ES-I3 (cell line): ENCODE data around the gene CD69.
"Not testable (repeated sequence)": the region's sequence is repeated elsewhere in the genome, so short reads cannot be mapped to it uniquely, and the experiment has no call there.

Experiments
- H3K36me3 ChIP-seq: 2 replicates; pipeline ENCODE4 v1.6.1; 2013; ENCODE audit warnings: mild to moderate bottlenecking, low read length, control low read depth, moderate library complexity; ENCODE audit not compliant: insufficient read depth
- H3K4me1 ChIP-seq: 2 replicates; pipeline ENCODE4 v1.6.1; 2013; ENCODE audit warnings: mild to moderate bottlenecking, control low read depth, low read length; ENCODE audit not compliant: insufficient read depth
- H3K9ac ChIP-seq: 2 replicates; pipeline ENCODE4 v1.6.1; 2013; ENCODE audit warnings: low read depth, mild to moderate bottlenecking, low read length, moderate library complexity
- H3K9me3 ChIP-seq: 2 replicates; pipeline ENCODE4 v1.6.1; 2013; ENCODE audit warnings: mild to moderate bottlenecking, low read length, moderate library complexity; ENCODE audit not compliant: control insufficient read depth, insufficient read depth

CD69 gene

GRCh38 chr12:9727813-9728212 lies 32.9 kb downstream of the CD69 start:
- no peaks in the 10 kb centered on the region for H3K4me1 ChIP-seq
- H3K9me3 ChIP-seq, result 0 out of 2 replicates have a peak, but pooled peaks cover 2% of the 10 kb centered on the region
- H3K36me3 ChIP-seq, result no peaks in the 10 kb centered on the region
- no peak overlapping the region for H3K9ac ChIP-seq

DNA sequence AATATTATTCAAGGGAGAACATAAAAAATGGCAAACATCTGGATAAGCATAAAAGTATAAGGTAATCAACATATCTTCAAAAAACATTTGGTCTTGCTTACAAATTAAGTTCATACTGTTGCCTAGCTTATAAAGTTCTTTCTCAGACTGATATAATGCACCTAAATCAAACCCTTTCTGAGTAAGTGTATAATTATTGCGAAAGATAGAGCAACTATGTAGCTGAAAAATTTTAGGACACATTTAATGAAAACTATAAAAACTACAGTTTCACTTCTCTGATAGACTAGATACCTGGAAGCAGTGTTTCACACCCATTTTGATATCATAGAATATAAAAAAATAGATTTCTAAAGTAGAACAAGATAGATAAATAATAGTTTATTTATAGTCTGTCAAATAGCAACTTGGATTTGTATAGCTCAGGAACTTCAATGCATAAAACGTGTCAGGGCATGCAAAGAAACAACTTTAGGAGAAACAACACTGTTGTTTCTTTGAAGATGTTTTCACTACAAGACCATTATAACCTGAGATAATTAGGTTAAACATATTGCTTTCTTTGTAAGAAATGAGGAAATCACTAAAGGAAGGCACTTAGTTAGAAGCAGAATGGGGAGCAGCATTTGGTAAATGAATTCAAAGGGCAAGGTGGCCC lies 35.4 kb downstream of the CD69 start:
- Histone ChIP-seq H3K9ac (no peak overlapping the region), H3K4me1 (0 out of 2 replicates have a peak, but pooled peaks cover 7% of the 10 kb centered on the region), H3K9me3 (0 out of 2 replicates have a peak, but pooled peaks cover 2% of the 10 kb centered on the region)

DNA sequence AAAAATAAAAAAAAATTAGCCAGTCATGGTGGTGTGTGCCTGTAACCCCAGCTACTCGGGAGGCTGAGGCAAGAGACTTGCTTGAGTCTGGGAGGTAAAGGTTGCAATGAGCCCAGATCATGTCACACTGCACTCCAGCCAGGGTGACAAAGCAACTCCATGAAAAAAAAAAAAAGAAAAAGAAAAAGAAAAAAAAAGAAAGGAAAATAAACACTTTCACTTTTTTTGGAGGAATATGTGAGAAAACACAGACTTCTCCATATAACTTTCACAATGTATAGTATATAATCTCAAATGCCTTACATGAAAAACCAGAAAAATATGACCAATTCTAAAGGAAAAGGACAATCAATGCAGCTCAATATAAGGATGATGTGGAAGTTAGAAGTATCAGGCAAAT lies 36.7 kb downstream of the CD69 start:
- H3K9me3 ChIP-seq, result 0 out of 2 replicates have a peak, but pooled peaks cover 2% of the 10 kb centered on the region
- no peaks in the 10 kb centered on the region for H3K36me3 ChIP-seq
- no peak overlapping the region for H3K9ac ChIP-seq
- 0 out of 2 replicates have a peak, but pooled peaks cover 7% of the 10 kb centered on the region for H3K4me1 ChIP-seq

More for the DNA sequence above, 35.4 kb downstream of the CD69 start:
- H3K36me3 ChIP-seq, result no peaks in the 10 kb centered on the region

DNA sequence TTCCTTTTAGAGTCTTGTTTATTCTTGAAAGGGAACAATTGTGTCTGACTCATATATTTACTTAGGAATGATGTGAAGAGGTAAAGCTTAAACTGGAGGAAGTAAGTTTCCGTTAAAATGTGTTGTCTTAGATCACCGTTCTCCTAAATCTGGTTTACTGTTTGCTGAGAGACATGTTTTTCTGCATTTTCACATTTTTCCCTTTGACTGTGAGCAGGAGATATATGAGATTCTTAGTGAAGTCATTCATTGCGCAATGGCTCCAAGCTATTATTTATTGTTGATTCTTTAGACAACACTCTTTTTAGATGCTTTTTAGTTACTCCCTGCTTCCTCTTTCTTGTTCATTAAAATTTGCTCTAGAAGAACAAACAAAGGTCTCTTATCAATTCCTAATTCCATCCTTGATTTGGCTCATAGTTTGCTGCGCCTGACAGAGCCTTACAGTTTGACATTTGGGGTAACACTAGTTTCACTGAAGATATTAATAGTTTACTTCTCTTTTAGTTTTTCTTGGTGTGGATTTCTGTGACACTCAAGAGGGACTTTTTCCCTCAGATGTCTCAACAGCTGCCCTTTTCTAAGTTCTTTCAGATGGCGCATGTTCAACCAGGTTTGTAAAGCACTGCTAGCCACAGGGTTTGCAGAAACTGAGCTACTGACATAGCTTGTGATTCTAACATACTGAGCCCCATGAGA lies 39.2 kb downstream of the CD69 start:
- Histone ChIP-seq H3K9ac (no peak overlapping the region), H3K4me1 (0 out of 2 replicates have a peak, but pooled peaks cover 7% of the 10 kb centered on the region)

DNA sequence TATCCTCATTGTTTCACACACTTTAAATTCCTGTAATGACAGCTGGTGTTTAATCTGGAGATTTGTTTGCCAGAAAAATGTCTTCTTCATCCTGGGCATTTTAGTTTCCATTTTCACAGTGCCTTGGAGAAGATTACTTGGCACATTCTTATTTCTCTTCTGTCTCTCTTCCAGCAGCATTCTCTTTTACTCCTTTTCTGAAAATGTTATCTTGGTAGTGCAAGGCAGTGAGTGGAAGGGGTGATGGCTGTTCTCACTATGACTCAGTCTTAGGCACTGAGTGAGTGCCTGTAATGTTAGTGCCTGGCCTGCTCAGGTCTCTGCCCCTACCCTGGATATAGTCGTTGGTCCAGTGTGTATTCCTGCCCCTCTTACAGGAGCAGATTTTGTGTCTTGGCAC lies 40.9 kb downstream of the CD69 start:
- H3K36me3 ChIP-seq, result no peaks in the 10 kb centered on the region
- H3K9me3 ChIP-seq, result no peaks in the 10 kb centered on the region
- H3K9ac ChIP-seq, result no peak overlapping the region
- 0 out of 2 replicates have a peak, but pooled peaks cover 7% of the 10 kb centered on the region for H3K4me1 ChIP-seq

More for the DNA sequence above, 39.2 kb downstream of the CD69 start:
- H3K36me3 ChIP-seq, result no peaks in the 10 kb centered on the region
- no peaks in the 10 kb centered on the region for H3K9me3 ChIP-seq

- H3K4me1 ChIP-seq, result 0 out of 2 replicates have a peak, but pooled peaks cover 7% of the 10 kb centered on the region
- no peaks in the 10 kb centered on the region for H3K9me3 ChIP-seq
- H3K9ac ChIP-seq, result no peak overlapping the region
- no peaks in the 10 kb centered on the region for H3K36me3 ChIP-seq
Measured at GRCh38 chr12:9718968-9719367, 41.7 kb downstream of the CD69 start.

DNA sequence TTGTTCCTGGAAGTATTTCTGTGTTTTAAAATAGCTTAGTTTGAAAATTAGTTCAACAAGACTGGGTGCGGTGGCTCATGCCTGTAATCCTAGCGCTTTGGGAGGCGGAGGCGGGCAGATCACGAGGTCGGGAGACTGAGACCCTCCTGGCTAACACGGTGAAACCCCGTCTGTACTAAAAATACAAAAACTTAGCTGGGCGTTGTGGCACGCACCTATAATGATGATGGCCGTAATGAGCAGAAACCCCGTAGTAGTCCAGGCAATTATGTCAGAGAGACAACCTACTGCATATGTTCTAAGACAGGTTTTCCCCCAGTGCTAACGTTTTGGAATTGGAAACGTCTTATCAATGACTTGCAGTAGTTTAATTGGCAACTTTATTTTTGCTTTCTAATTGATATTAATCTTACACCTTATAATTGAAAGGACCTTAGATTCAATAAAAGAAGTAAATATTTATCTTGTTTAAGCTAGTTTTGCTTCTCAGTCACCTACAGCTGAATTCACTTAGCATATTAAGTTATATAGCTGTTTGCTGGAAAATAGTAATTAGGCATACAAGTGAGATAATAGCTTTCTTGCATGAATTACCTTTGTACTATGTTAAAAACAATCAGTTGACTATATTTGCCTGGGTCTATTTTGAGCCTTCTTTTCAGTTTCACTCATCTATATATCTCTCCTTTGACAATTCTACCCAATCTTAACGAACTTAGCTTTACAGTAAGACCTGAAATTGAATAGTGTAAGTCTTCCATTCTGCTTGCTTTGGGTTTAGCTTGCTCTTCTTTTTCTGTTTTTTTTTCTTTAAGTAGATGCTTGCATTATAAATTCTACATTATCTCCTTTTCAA lies 43.4 kb downstream of the CD69 start:
- H3K36me3 ChIP-seq, result no peaks in the 10 kb centered on the region
- H3K4me1 ChIP-seq, result 0 out of 2 replicates have a peak, but pooled peaks cover 7% of the 10 kb centered on the region
- no peak overlapping the region for H3K9ac ChIP-seq
- H3K9me3 ChIP-seq, result no peaks in the 10 kb centered on the region

DNA sequence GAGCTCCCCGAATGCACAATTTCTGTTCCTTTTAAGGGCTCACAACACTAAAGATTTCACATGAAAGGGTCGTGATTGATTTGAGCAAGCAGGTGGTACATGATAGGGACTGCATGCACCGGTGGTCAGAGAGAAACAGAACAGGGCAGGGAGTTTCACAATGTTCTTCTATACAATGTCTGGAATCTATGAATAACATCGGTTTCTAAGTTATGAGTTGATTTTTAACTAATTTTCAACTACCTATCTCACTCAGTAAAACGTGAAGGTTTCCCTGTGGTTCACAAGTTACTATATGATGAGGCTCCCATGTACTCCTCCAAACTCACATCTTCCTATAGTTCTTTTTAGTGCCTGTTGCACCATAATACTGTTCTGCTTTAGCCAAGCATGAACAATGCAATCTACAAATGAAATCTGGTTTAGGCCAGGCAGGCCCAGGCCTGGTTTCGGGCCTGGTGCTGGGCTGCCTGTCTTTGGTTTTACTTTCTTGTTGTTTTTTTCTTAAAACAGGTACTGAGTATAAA lies 47.6 kb downstream of the CD69 start:
- H3K4me1 ChIP-seq, H3K9ac ChIP-seq, H3K36me3 ChIP-seq, H3K9me3 ChIP-seq: not testable (repeated sequence)

GRCh38 chr12:9711664-9712063 lies 49.0 kb downstream of the CD69 start:
- no peaks in the 10 kb centered on the region for H3K36me3 ChIP-seq
- peaks cover 6% of the 10 kb centered on the region; the same call in 1 of the 2 replicates for H3K4me1 ChIP-seq

GRCh38 chr12:9710584-9711375 lies 49.9 kb downstream of the CD69 start:
- H3K9me3 ChIP-seq, result no peaks in the 10 kb centered on the region
- H3K36me3 ChIP-seq, result no peaks in the 10 kb centered on the region
- H3K4me1 ChIP-seq, result peaks cover 6% of the 10 kb centered on the region; the same call in 1 of the 2 replicates

More at GRCh38 chr12:9711664-9712063, 49.0 kb downstream of the CD69 start:
- Histone ChIP-seq H3K9me3 (no peaks in the 10 kb centered on the region), H3K9ac (no peak overlapping the region)

GRCh38 chr12:9708853-9709252 lies 51.8 kb downstream of the CD69 start:
- H3K4me1 ChIP-seq, result peaks cover 6% of the 10 kb centered on the region; the same call in 1 of the 2 replicates
- no peak overlapping the region for H3K9ac ChIP-seq
- H3K9me3 ChIP-seq, result no peaks in the 10 kb centered on the region; the same call in 1 of the 2 replicates
- H3K36me3 ChIP-seq, result no peaks in the 10 kb centered on the region

More at GRCh38 chr12:9710584-9711375, 49.9 kb downstream of the CD69 start:
- H3K9ac ChIP-seq, result no peak overlapping the region

DNA sequence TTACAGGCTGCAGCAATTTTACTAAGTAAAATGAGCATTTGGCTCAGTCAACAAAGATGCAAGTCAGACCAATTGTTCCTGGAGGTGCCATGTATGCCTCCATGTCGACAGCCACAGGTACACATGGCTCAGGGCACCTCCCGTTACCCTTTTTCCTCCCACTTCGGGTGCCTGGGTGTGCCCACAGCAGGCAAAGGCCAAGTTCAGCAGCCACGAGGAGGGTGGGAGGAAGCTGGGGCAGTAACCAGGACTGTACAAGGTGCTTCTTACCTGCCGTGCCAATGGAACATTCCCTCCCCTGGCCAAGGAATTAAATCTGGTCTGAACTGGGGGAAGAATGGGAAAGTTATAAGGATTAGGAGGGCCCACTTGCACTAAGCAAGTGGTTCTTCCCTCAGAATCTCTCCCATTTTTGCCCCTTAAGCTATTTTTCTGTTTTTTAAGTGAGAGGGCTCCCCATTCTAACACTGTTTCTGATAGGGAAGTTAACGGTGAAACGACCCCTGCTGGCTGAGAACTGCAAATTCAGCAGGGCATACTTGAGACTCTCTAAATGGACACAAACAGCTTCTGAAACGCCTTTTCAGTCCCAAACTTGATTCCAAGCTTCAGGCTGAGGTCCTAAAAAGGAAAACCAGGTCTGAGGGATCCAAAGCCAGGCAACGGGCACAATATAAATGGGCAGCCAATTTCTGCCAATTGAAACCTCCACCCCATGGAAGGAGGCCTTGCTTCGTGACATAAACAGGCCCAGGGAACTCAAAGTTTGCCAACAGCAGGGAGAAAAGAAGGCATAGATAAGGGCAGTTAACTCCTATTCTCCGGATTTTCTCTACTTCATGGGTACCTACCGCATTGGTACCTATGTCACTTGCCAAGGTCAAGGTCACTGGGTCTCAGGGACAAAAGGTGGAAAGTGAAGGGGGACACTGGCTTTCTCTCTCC lies 52.6 kb downstream of the CD69 start:
- Histone ChIP-seq H3K36me3 (no peaks in the 10 kb centered on the region), H3K9me3 (no peaks in the 10 kb centered on the region; the same call in 1 of the 2 replicates), H3K9ac (no peak overlapping the region), H3K4me1 (peaks cover 6% of the 10 kb centered on the region; the same call in 1 of the 2 replicates)
